SH-SY5Y (cell line): ENCODE measurements around the gene LIF.

Experiments used
- GATA2 ChIP-seq: IDR thresholded peaks from 2 replicates; pipeline ENCODE4 v1.6.1; 2011; ENCODE audit warnings: mild to moderate bottlenecking, low read depth, low read length
- GATA3 ChIP-seq: IDR thresholded peaks from 2 replicates; pipeline ENCODE4 v1.6.1; 2011; ENCODE audit warnings: low read depth, mild to moderate bottlenecking, low read length, moderate library complexity

- no peak for TF ChIP-seq GATA2
- TF ChIP-seq GATA3 = no peak
Measured at GRCh38 chr22:30219049-30219654, 27.4 kb downstream of the LIF start.
